CD4-positive, alpha-beta T cell treated with Interleukin-15 for 4 hours (primary cell): ENCODE measurements around the gene ZNF622.

Source experiments
- DNase-seq: peaks from one replicate; pipeline ENCODE4 v3.0.0-alpha.2; 2020; ENCODE audit warnings: low spot score

The ZNF622 gene

DNA sequence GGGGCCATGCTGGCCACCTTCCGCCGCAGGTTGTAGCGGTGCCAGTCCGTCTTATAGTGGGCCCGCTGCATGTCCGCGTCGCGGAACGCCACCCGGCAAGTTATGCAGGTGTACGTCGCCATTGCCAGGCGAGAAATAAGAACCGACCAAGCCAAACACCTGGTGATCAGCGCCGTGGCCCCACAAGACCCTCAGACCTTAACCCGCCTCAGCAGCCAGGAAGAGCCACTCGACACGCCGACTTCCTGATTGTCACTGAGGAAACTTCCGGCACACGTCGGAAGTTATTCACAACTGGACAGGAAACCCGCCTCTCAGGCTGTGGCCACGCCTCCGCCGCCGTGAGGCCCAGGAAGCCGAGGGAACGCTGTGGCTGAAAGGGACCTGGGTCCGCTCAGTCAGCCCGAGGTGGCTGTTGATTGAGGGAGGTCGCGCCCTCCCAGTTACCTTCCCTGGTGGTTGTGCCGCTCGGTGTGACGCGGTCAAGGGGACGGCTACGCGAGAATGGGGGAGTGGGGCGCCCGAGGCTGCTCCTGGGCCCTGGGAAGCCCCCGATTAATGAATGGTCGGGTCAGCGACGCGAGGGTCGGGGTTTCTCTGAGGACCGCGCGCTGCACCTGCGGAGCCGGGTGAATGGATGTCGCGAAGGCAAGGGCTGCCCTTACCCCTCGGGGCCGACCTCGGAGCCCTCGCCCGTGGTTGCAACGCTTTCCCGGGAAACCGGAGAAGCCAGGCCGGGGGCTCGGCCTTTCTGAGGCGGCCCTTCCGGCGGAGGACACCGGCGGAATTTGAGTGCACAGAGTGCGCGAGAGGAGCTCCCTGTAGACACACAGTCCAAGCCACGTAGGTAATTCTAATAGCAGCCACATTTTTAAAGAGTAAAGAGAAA lies at the start of gene ZNF622:
Gene ZNF622, minus strand, starts transcription at position 257 of the 889 bp plus-strand sequence. Its CDS starts 135 bp downstream, at position 122.
- DNase-seq: peak; percentile 88

DNA sequence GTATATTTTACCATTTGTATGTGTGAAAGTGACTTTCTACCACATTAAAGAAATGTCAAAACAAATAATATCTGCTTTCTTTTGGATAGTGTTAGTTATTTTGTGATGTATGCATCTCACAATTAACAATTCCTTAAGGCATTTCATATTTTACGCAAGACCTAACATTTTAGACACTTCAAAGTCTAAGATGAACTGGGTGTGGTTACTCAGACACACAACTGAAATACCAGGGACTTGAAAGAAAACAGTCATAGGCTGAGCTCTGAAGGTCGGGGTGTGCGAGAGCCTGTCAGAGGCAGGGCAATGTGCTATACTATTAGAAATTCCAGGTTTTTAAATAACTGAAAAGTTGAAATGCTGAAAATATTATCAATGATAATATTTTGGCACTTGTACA lies 44.5 kb upstream of the ZNF622 start:
- no peak for DNase-seq

- no peak for DNase-seq
Measured at GRCh38 chr5:16508730-16509531, 43.3 kb upstream of the ZNF622 start.

- no peak for DNase-seq
Measured at GRCh38 chr5:16507716-16508115, 42.1 kb upstream of the ZNF622 start.

GRCh38 chr5:16505904-16506303 lies 40.3 kb upstream of the ZNF622 start:
- no peak for DNase-seq

DNA sequence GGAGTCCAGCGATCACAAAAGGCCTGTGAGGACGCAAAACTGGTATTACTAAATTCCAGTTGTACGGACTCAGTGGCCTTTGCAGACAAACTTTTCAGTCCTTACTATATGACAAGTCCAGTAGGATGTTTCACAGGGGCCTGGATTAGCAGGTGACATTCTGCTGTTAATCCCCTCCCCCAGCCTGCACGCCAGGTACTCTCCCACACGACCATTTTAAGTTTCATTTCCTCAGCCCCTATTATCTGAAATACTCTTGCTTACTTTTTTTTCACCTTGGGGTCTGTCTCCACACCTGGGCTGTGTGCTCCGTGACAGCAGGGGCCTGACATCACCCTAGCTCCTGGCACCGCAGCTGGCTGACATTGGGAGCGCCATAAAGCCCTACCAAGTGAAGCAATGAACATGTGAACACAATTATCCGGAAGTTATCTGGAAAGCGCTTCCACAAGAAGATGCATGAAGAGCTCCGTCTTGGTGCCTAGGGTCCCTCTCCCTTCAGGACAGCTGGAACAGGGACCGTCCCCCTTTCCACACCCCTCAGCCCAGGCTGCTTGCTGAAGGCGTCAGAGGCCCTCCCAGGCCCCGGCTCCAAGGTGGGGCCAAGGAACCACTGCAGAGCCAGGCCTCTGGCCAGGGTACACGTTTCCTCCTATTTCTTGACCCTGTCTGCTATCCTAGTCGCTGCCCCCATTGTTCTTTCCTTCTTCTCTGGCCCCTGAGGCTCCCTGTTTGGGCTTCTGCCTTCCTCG lies 39.7 kb upstream of the ZNF622 start:
- no peak for DNase-seq

GRCh38 chr5:16504571-16504970 lies 39.0 kb upstream of the ZNF622 start:
- DNase-seq: no peak

GRCh38 chr5:16502866-16503265 lies 37.3 kb upstream of the ZNF622 start:
- DNase-seq: no peak

DNA sequence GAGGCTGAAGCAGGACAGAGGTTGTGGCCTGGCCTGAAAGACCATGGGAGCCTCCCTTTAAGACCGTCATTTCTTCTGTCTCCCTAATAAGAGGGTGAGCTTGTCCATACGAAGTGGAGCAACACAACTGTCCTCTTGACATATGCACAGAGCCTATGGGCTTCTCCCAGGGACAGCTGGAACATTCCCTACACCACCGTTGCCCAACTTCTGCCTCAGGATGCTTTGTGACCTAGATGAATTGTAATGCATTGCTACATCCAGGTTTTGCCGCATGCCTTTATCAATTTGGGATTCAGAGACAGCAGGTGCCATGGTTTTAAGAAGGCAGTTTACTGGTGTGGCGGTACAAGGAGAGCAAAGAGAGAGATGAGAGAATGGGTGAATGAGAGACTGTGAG lies 34.4 kb upstream of the ZNF622 start:
- DNase-seq: no peak

DNA sequence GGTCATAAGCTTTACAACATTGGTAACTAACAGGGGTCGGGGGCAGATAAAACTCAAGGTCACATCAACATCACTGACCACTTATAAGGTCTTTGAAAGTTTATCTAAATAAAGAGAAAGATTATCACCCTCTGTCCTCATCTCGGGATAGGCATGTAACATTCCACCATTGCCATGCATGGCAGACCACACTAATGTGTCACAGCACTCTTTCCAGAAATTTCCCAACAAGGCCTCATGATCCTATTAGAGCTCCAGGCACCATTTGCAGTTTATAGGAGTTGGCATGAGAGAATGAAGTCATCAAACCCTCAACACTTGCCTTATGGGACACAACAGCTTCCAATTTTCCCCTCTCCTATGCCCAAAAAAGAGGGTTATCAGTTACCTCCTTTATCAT lies 31.9 kb upstream of the ZNF622 start:
- no peak for DNase-seq

DNA sequence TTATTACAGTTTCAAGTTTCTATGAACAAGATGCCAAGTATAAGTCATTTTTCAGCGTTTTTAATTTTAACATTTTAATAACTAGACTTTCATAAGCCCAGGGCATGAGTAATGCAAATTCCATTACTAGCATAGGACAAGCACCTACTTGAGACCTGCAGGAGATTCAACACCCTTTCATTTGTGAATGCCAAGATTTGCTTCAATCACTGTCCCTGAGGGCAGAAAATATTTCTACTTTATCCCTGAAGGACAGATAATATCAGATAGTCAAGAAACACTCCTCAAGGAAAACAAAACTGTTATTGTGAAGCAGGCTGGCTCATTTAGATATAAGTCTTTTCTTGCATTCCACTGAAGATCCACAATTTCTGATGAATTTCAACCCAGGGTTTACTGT lies 27.7 kb upstream of the ZNF622 start:
- DNase-seq: no peak

DNA sequence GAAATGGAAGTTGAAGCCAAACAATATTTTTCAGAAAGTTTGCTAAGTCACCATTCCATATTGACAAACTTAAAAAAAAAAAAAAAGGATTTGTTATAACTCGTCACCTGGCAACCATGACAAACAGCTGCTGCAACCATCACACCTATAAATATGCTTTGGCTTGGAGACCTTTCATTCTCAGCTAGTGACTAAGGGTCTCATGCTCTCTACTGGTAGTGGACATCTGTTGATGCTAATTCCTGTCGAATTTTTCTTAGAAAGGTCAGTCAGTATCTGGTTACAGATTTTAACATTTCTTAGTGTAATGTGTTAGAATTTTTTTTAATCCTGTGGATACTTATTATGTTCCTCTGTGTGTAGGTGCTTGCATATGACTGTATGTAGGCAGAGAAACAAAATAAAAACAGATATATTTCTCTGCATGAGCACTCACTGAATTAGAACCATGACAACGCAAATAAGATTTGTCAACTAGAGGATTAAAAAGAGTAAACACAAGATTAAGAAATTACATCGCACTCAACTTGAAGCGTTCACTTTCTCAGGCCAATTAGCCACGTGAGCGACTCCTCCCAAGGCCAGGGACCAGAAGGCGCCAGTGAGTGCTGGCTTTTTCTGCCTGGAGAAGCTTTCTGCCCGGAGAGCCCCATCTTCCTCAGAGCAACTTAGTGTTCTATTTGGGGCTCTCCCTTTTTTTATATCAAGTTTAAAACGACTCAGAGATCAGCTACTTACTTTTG lies 27.0 kb upstream of the ZNF622 start:
- peak; percentile 2 for DNase-seq

DNA sequence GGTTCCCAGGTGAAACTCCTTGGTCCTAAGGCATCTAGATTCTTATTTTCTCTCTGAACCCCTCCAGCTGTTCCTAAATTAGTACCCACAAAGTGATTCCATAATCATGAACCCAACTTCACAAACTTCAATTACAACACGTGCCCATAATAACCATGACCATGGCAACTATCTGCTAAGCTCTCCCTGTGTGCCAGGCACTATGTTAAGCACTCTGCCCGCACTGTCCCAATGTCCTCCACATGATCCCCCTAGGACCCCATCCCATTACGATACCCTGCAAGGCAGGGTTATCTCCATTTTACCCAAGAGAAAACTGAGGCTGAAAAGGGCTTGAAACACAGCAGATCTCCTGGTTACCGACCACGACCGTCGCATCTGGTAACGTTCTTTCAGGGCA lies 25.3 kb upstream of the ZNF622 start:
- DNase-seq: no peak

- DNase-seq: no peak
Measured at GRCh38 chr5:16489322-16489791, 23.8 kb upstream of the ZNF622 start.

- no peak for DNase-seq
Measured at GRCh38 chr5:16487456-16487855, 21.9 kb upstream of the ZNF622 start.

GRCh38 chr5:16486711-16487111 lies 21.1 kb upstream of the ZNF622 start:
- DNase-seq: no peak

- DNase-seq: no peak
Measured at GRCh38 chr5:16485656-16486055, 20.1 kb upstream of the ZNF622 start.

- no peak for DNase-seq
Measured at GRCh38 chr5:16484081-16484480, 18.5 kb upstream of the ZNF622 start.

DNA sequence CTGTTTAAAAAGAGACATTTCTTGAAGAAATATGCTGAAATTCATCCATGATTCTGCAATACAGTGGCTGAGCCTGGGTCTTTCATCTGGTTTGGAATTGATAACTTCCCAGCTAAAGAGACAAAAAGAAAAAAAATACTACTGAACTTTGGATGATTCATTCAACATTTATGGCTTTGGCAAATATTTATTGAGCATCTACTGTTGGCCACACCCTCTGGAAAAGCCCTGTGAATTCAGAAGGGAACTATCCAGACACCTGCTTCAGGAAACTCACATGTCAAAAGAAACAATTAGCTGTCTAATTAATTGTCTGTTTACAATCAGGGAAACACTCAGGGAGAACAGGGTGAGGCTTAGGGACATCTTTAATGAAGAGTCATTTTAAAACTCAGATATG lies 17.8 kb upstream of the ZNF622 start:
- no peak for DNase-seq

GRCh38 chr5:16482891-16483290 lies 17.3 kb upstream of the ZNF622 start:
- no peak for DNase-seq

DNA sequence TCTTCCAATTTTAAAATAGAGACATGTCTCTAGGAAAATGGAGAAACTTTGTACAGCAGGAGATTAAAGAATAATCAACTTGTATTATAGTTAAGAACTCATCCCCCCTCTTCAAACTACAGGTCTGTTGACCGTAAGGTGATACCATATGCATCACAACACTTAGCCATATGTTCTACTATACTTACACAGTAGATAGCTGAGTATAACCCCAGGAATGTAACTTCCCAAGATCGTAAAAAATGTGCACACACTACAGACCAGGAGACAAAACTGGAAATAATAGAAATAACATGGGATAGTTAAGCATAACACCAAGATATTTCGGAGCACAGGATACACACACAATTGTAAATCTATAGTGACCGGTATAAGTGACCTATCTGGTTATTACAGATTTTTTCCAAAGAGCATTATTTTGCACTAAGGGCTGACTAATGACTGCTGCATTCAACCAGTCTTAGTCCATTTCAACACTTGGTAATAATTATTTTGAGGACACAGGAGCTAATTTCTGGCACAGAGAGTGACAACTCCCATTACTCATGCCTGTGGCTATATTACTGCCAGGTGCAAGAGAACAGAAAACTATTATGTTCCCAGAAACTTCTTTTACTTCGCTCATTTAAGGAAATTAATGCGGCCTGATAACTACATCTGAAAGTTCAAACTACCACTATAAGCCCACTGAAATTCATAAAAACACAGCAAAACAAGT lies 15.4 kb upstream of the ZNF622 start:
- no peak for DNase-seq
